Testis (tissue), 2 donors: ENCODE measurements around the gene PJVK.

Source experiments
- CTCF ChIP-seq, 3 experiments: fragments of 450-650 bp in 2 of 3; fragments of 200-600 bp in 1 of 3; sonication (generic) in 1 of 3; IDR thresholded peaks; one replicate each; pipeline ENCODE4 v1.5.1; 2016 to 2019; ENCODE audit warnings: antibody characterized with exemption in 3 of 3, mild to moderate bottlenecking in 2 of 3, moderate library complexity in 1 of 3
- POLR2A ChIP-seq: fragments of 450-650 bp; IDR thresholded peaks from one replicate; pipeline ENCODE4 v1.6.1; 2017; ENCODE audit warnings: antibody characterized with exemption, mild to moderate bottlenecking, moderate library complexity

GRCh38 chr2:178452334-178452733, 1.2 kb downstream of the PJVK start:
- TF ChIP-seq CTCF (IDR thresholded peaks at IDR 0.05) = no peak
- no peak for TF ChIP-seq POLR2A
